ENCODE results near the gene PIEZO1. TPM values are rescaled to one million over a fixed set of nuclear protein-coding genes. Genes with fewer than 3 reads are reported as not detected.

The PIEZO1 gene
- total and polyA plus RNA-seq, 2 donors (not counting 3 experiments of a cell fraction or from before 2014, with no cell fraction given): 298 to 322 TPM

DNA sequence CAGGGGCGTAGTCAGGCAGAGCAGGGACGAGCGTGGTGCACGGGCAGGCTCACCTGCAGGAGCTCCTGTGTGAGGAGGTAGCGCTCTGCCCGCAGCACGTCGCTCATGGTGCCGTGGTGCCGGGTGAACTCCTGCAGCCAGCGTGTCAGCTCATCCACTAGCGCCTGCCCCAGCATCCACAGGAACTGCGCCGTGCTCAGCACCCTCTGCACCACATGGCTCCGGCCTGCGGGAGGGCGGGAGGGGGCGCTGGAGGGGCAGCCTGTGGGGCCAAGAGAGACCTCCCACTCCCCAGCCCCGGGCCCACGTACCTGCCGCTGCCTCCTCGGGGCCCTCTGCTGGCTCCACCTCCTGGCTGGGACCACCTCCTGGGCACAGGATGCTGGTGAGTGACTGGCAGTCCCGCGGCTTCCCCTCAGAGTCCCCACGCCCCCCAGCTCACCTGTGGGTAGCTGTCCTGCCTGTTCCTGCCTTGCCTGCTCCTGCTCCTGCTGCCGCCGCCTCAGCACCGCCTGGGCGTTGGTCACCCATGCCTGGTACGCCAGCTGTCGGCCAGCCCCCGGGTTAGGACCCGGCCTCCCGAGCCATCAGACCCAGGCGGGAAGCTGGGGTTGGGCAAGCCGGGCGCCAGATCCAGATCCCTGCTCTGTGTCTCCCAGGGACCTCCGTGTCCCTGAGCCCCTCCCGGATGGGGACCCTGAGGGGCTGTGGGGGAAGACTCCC lies 62.1 kb downstream of the PIEZO1 start:
- Histone ChIP-seq H3K4me3 (replicated peaks in 1 of 3; ENCODE audit: insufficient read depth in 1 of 3, low read depth in 1 of 3, low read length in 3 of 3) (no peak overlapping the region), H3K9me3 (replicated peaks; ENCODE audit: control insufficient read depth, insufficient read depth, low read length) (no peaks in the 10 kb centered on the region), H3K9ac (replicated peaks; ENCODE audit: extremely low read depth, insufficient read depth, low read length) (no peak overlapping the region), H3K27ac (ENCODE audit: insufficient read depth, low read depth, low read length) (no peak overlapping the region), H3K36me3 (ENCODE audit: control insufficient read depth in 2 of 2, extremely low read depth in 1 of 2, insufficient read depth in 2 of 2, low read length in 2 of 2) (peaks cover 20 to 87% of the 10 kb centered on the region in 2 experiments), H3K4me1 (ENCODE audit: control insufficient read depth, extremely low read depth, insufficient read depth, low read length) (no peaks in the 10 kb centered on the region), H4K20me1 (replicated peaks; ENCODE audit: control insufficient read depth, extremely low read depth, insufficient read depth, low read length) (no peaks in the 10 kb centered on the region), H3K9me1 (replicated peaks; ENCODE audit: control insufficient read depth, extremely low read depth, insufficient read depth, low read length) (no peaks in the 10 kb centered on the region), H3K79me2 (ENCODE audit: control insufficient read depth, insufficient read depth, low read length) (no peaks in the 10 kb centered on the region), H2AFZ (ENCODE audit: low read depth, low read length) (no peak overlapping the region), H3K4me2 (ENCODE audit: insufficient read depth, low read length) (no peak overlapping the region), H3K27me3 (ENCODE audit: control insufficient read depth in 2 of 2, insufficient read depth in 2 of 2, low read length in 2 of 2) (no peaks in the 10 kb centered on the region)
- intact Hi-C loops (cut with micrococcal nuclease): no loop called here
- dilution Hi-C loops (cut with MboI; ENCODE audit: extremely low pct_ligation_motif_present, low sequenced_read_pairs): no loop called here
- TF ChIP-seq FOS (IDR thresholded peaks at IDR 0.05; ENCODE audit: borderline replicate concordance, insufficient read depth, low read length): no peak
- TF ChIP-seq MYC (IDR thresholded peaks at IDR 0.05; ENCODE audit: low read depth, low read length): no peak
- TF ChIP-seq EZH2 (IDR thresholded peaks at IDR 0.05; ENCODE audit: borderline replicate concordance, low read depth, low read length, severe bottlenecking): no peak
- TF ChIP-seq, protein P1, sequence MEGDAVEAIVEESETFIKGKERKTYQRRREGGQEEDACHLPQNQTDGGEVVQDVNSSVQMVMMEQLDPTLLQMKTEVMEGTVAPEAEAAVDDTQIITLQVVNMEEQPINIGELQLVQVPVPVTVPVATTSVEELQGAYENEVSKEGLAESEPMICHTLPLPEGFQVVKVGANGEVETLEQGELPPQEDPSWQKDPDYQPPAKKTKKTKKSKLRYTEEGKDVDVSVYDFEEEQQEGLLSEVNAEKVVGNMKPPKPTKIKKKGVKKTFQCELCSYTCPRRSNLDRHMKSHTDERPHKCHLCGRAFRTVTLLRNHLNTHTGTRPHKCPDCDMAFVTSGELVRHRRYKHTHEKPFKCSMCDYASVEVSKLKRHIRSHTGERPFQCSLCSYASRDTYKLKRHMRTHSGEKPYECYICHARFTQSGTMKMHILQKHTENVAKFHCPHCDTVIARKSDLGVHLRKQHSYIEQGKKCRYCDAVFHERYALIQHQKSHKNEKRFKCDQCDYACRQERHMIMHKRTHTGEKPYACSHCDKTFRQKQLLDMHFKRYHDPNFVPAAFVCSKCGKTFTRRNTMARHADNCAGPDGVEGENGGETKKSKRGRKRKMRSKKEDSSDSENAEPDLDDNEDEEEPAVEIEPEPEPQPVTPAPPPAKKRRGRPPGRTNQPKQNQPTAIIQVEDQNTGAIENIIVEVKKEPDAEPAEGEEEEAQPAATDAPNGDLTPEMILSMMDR (IDR thresholded peaks at IDR 0.05; ENCODE audit: extremely low read depth in 1 of 2, insufficient read depth in 1 of 2, low read depth in 1 of 2, low read length in 2 of 2): no peak
- TF ChIP-seq JUN (IDR thresholded peaks at IDR 0.05; ENCODE audit: borderline replicate concordance, insufficient read depth, insufficient read length, low read depth): no peak
- TF ChIP-seq GATA2 (IDR thresholded peaks at IDR 0.05; ENCODE audit: insufficient read depth, insufficient read length, low read depth, low read length): no peak
- no peak for TF ChIP-seq POLR2A (IDR thresholded peaks at IDR 0.05; ENCODE audit: low read depth, low read length)
- TF ChIP-seq POLR2AphosphoS5 (IDR thresholded peaks at IDR 0.05; ENCODE audit: insufficient read depth, low read depth, low read length): no peak
- TF ChIP-seq, protein P2, sequence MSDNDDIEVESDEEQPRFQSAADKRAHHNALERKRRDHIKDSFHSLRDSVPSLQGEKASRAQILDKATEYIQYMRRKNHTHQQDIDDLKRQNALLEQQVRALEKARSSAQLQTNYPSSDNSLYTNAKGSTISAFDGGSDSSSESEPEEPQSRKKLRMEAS (IDR thresholded peaks at IDR 0.05; ENCODE audit: insufficient read depth, insufficient read length): no peak
- DNase-seq (ENCODE audit: low read depth, low spot score) (no peak), FAIRE-seq (no peak)
- BruUV-seq (replicated peaks): no TSS peak
- ChIA-PET CTCF (interaction anchor here (1.2 to 4.1 kb wide), 2 partner anchors 14 to 21 kb away, joined by 4 to 19 read pairs; no protein-coding TSS in a partner anchor), POLR2A (no interaction called here)
